HEK293T (cell line): Measurements from ENCODE around the gene HADHB.

ENCODE experiments used
- ARNT ChIP-seq: fragments of 450-650 bp; IDR thresholded peaks from 2 replicates; pipeline ENCODE4 v1.6.1; 2017; ENCODE audit warnings: mild to moderate bottlenecking
- BHLHE40 ChIP-seq: fragments of 450-650 bp; IDR thresholded peaks from 2 replicates; pipeline ENCODE4 v1.6.1; 2016; ENCODE audit warnings: mild to moderate bottlenecking, moderate library complexity, borderline replicate concordance
- CTBP1 ChIP-seq: fragments of 450-650 bp; IDR thresholded peaks from 2 replicates; pipeline ENCODE4 v1.6.1; 2016; ENCODE audit warnings: borderline replicate concordance
- ELF4 ChIP-seq: fragments of 450-650 bp; IDR thresholded peaks from 2 replicates; pipeline ENCODE4 v1.6.1; 2017; ENCODE audit warnings: antibody characterized with exemption
- FOXA1 ChIP-seq: fragments of 450-650 bp; IDR thresholded peaks from 2 replicates; pipeline ENCODE4 v1.6.1; 2016; ENCODE audit warnings: mild to moderate bottlenecking
- FOXK2 ChIP-seq: fragments of 450-650 bp; IDR thresholded peaks from 2 replicates; pipeline ENCODE4 v1.6.1; 2016; ENCODE audit warnings: mild to moderate bottlenecking
- HDGF ChIP-seq: fragments of 450-650 bp; IDR thresholded peaks from 2 replicates; pipeline ENCODE4 v1.6.1; 2017; ENCODE audit warnings: antibody characterized with exemption, borderline replicate concordance
- L3MBTL2 ChIP-seq: fragments of 450-650 bp; conservative IDR thresholded peaks from 2 replicates; pipeline ENCODE4 v1.6.1; 2016; ENCODE audit warnings: mild to moderate bottlenecking
- LEF1 ChIP-seq: fragments of 450-650 bp; IDR thresholded peaks from 2 replicates; pipeline ENCODE4 v1.6.1; 2017; ENCODE audit warnings: mild to moderate bottlenecking, borderline replicate concordance
- PKNOX1 ChIP-seq: fragments of 450-650 bp; IDR thresholded peaks from 2 replicates; pipeline ENCODE4 v1.6.1; 2016
- SP1 ChIP-seq: fragments of 450-650 bp; IDR thresholded peaks from 2 replicates; pipeline ENCODE4 v1.6.1; 2017
- TARDBP ChIP-seq: fragments of 450-650 bp; IDR thresholded peaks from 2 replicates; pipeline ENCODE4 v1.6.1; 2016

GRCh38 chr2:26276484-26277227 lies 31.9 kb downstream of the HADHB start:
- TF ChIP-seq HDGF: no peak
- no peak for TF ChIP-seq FOXK2
- no peak for TF ChIP-seq SP1
- TF ChIP-seq CTBP1: no peak
- no peak for TF ChIP-seq FOXA1
- no peak for TF ChIP-seq LEF1
- no peak for TF ChIP-seq L3MBTL2
- no peak for TF ChIP-seq BHLHE40
- TF ChIP-seq TARDBP: no peak
- TF ChIP-seq ARNT: no peak
- TF ChIP-seq ELF4: no peak
- no peak for TF ChIP-seq PKNOX1
